HG02610 (cell line): ENCODE results near the gene TCF4.

Source experiments
- ATAC-seq: cut with Tn5 transposase; IDR thresholded peaks from one replicate; pipeline ENCODE4 v1.9.1; 2021; ENCODE audit warnings: mild to moderate bottlenecking, moderate library complexity; ENCODE audit not compliant: unreplicated experiment

TCF4 gene

GRCh38 chr18:55547705-55548056 is 40.3 kb downstream of the TCF4 start:
- no peak for ATAC-seq

GRCh38 chr18:55546851-55547704 is 40.9 kb downstream of the TCF4 start:
- ATAC-seq, result no peak

GRCh38 chr18:55544014-55544413 is 44.0 kb downstream of the TCF4 start:
- no peak for ATAC-seq

GRCh38 chr18:55543130-55543704 is 44.8 kb downstream of the TCF4 start:
- no peak for ATAC-seq

- ATAC-seq, result no peak
Measured at GRCh38 chr18:55541571-55541970, 46.4 kb downstream of the TCF4 start.

- no peak for ATAC-seq
Measured at GRCh38 chr18:55539240-55539639, 48.8 kb downstream of the TCF4 start.

GRCh38 chr18:55534996-55535395 is 53.0 kb downstream of the TCF4 start:
- ATAC-seq, result no peak

- peak; percentile 64 for ATAC-seq
Measured at GRCh38 chr18:55534547-55534946, 53.4 kb downstream of the TCF4 start.

- ATAC-seq, result no peak
Measured at GRCh38 chr18:55530166-55530565, 57.8 kb downstream of the TCF4 start.

- ATAC-seq, result no peak
Measured at GRCh38 chr18:55529581-55529980, 58.4 kb downstream of the TCF4 start.

GRCh38 chr18:55525845-55526244 is 62.1 kb downstream of the TCF4 start:
- no peak for ATAC-seq

- ATAC-seq, result no peak
Measured at GRCh38 chr18:55524353-55525073, 63.5 kb downstream of the TCF4 start.

- no peak for ATAC-seq
Measured at GRCh38 chr18:55523001-55523400, 65.0 kb downstream of the TCF4 start.

- ATAC-seq, result no peak
Measured at GRCh38 chr18:55522011-55522410, 66.0 kb downstream of the TCF4 start.

- ATAC-seq, result no peak
Measured at GRCh38 chr18:55517055-55517454, 70.9 kb downstream of the TCF4 start.

- no peak for ATAC-seq
Measured at GRCh38 chr18:55515941-55516710, 71.9 kb downstream of the TCF4 start.

- no peak for ATAC-seq
Measured at GRCh38 chr18:55515214-55515613, 72.8 kb downstream of the TCF4 start.

GRCh38 chr18:55513161-55513560 is 74.8 kb downstream of the TCF4 start:
- ATAC-seq, result no peak

GRCh38 chr18:55511277-55511676 is 76.7 kb downstream of the TCF4 start:
- no peak for ATAC-seq

GRCh38 chr18:55510809-55511208 is 77.2 kb downstream of the TCF4 start:
- ATAC-seq, result no peak

- peak; percentile 99 for ATAC-seq
Measured at GRCh38 chr18:55509631-55510324, 78.2 kb downstream of the TCF4 start.
